Natural killer cell (primary cell): ENCODE results near the gene IL1RAP. TPM values are rescaled to one million over a fixed set of nuclear protein-coding genes. Genes with fewer than 3 reads are reported as not detected.
"Not testable (repeated sequence)": the region's sequence is repeated elsewhere in the genome, so short reads cannot be mapped to it uniquely, and the experiment has no call there.

Experiments
- ATAC-seq, 3 donors: fragments of 150-1000 bp in 2 of 3; fragments of 200-7000 bp in 1 of 3; cut with Tn5 transposase; 1 replicate in 1 of 3; 2 replicates in 2 of 3; pipeline ENCODE4 v1.10.0; 2021; ENCODE audit warnings: mild to moderate bottlenecking in 2 of 3, moderate library complexity in 2 of 3
- DNase-seq, 2 donors: peaks; one replicate each; pipeline versions ENCODE4 v3.0.0 to v3.0.0-alpha.2; 2013 to 2021; ENCODE audit warnings: mixed read lengths in 1 of 2
- H3K27ac ChIP-seq: one replicate; pipeline ENCODE4 v1.5.1; 2013; ENCODE audit warnings: mild to moderate bottlenecking, low read length
- H3K27me3 ChIP-seq: one replicate; pipeline ENCODE4 v1.6.1; 2013; ENCODE audit warnings: low read length; ENCODE audit not compliant: control insufficient read depth, insufficient read depth
- H3K36me3 ChIP-seq: one replicate; pipeline ENCODE4 v1.6.1; 2013; ENCODE audit warnings: low read length; ENCODE audit not compliant: control insufficient read depth, insufficient read depth
- H3K4me1 ChIP-seq: one replicate; pipeline ENCODE4 v1.6.1; 2013; ENCODE audit warnings: low read length; ENCODE audit not compliant: control insufficient read depth, insufficient read depth
- H3K4me3 ChIP-seq: one replicate; pipeline ENCODE4 v1.5.1; 2013; ENCODE audit warnings: low read length
- H3K9me3 ChIP-seq: one replicate; pipeline ENCODE4 v1.6.1; 2013; ENCODE audit warnings: low read length; ENCODE audit not compliant: control insufficient read depth, insufficient read depth
- H3K27ac Mint-ChIP-seq, 2 donors: one replicate each; pipeline ENCODE4 v1.8.0; 2022; ENCODE audit warnings: mild to moderate bottlenecking in 2 of 2, mixed read lengths in 2 of 2, moderate library complexity in 1 of 2
- H3K27me3 Mint-ChIP-seq, 2 donors: one replicate each; pipeline ENCODE4 v1.8.0; 2022; ENCODE audit warnings: low read depth in 2 of 2, mixed read lengths in 2 of 2
- H3K36me3 Mint-ChIP-seq: one replicate; pipeline ENCODE4 v1.8.0; 2022; ENCODE audit warnings: mixed read lengths
- H3K4me1 Mint-ChIP-seq, 2 donors: one replicate each; pipeline ENCODE4 v1.8.0; 2022; ENCODE audit warnings: mixed read lengths in 2 of 2
- H3K4me3 Mint-ChIP-seq: one replicate; pipeline ENCODE4 v1.8.0; 2022; ENCODE audit warnings: mild to moderate bottlenecking, moderate library complexity, mixed read lengths
- H3K9me3 Mint-ChIP-seq, 2 donors: one replicate each; pipeline ENCODE4 v1.8.0; 2022; ENCODE audit warnings: mixed read lengths in 2 of 2
- WGBS: methylation state at CpG from one replicate; pipeline ENCODE4 v1.1.7; 2013; ENCODE audit warnings: missing lambda C conversion rate; ENCODE audit not compliant: insufficient coverage; 5-methylcytosine and 5-hydroxymethylcytosine counted together
- intact Hi-C: fragments of 100-400 bp; cut with micrococcal nuclease; formaldehyde crosslinking; loops from one replicate; pipeline ENCODE4 v1.14.2; 2022
- total RNA-seq, 4 donors: library from RNA; stranded (reverse); fragments of 120-200 nt in 1 of 4; gene quantifications; one replicate each; pipeline versions ENCODE4 v1.2.3 to v1.2.4, GENCODE V29; 2013 to 2022
- TF ChIP-seq, protein P1 (sequence below): fragments of 200-600 bp; IDR thresholded peaks from one replicate; pipeline ENCODE4 v1.8.0; 2022; ENCODE audit warnings: antibody characterized with exemption

IL1RAP gene
- total RNA-seq, 3 donors from 2014 or later (not counting 1 experiment from before 2014, with no cell fraction given), result 11.4 to 19.8 (median 15.1) TPM

DNA sequence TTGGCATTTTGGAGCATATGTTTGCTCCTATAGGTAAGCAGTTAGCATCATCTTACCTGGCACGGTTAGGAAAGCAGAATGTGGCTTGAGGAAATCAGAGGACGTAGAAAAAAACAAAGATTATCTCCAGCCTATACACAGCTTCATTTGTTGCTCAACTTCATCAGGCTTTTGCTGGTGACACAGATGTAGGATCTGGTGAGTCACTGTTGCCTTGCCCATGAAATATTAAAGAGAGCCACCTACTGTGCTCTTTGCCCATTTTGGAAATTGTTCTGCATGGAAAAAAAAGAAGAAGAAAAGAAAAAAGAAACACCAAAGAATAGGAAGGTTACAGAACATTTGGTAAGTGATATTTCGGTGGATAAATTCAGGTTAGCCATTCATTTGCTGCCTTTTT is 3.8 kb downstream of the IL1RAP start:
- ATAC-seq (no peak), DNase-seq (no peak)
- H3K9me3 Mint-ChIP-seq, result no peaks in the 10 kb centered on the region
- TF ChIP-seq, protein P1, sequence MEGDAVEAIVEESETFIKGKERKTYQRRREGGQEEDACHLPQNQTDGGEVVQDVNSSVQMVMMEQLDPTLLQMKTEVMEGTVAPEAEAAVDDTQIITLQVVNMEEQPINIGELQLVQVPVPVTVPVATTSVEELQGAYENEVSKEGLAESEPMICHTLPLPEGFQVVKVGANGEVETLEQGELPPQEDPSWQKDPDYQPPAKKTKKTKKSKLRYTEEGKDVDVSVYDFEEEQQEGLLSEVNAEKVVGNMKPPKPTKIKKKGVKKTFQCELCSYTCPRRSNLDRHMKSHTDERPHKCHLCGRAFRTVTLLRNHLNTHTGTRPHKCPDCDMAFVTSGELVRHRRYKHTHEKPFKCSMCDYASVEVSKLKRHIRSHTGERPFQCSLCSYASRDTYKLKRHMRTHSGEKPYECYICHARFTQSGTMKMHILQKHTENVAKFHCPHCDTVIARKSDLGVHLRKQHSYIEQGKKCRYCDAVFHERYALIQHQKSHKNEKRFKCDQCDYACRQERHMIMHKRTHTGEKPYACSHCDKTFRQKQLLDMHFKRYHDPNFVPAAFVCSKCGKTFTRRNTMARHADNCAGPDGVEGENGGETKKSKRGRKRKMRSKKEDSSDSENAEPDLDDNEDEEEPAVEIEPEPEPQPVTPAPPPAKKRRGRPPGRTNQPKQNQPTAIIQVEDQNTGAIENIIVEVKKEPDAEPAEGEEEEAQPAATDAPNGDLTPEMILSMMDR, result no peak
- peaks cover 30 to 33% of the 10 kb centered on the region in 2 donors for H3K4me1 Mint-ChIP-seq
- H3K36me3 Mint-ChIP-seq, result no peaks in the 10 kb centered on the region
- Histone ChIP-seq H3K36me3 (no peaks in the 10 kb centered on the region), H3K4me3 (no peak overlapping the region), H3K27me3 (no peaks in the 10 kb centered on the region), H3K4me1 (peaks cover 16% of the 10 kb centered on the region), H3K27ac (no peak overlapping the region), H3K9me3 (no peaks in the 10 kb centered on the region)
- no peak overlapping the region for H3K27ac Mint-ChIP-seq
- no peak overlapping the region for H3K4me3 Mint-ChIP-seq
- intact Hi-C loops, result no loop called here
- no peaks in the 10 kb centered on the region for H3K27me3 Mint-ChIP-seq
- WGBS, result 100% methylated on average over 3 of the region's 3 CpGs

GRCh38 chr3:190518531-190518930 is 4.6 kb downstream of the IL1RAP start:
- DNase-seq, H3K36me3 ChIP-seq, H3K27ac Mint-ChIP-seq, intact Hi-C loops, H3K9me3 ChIP-seq, H3K27me3 ChIP-seq, H3K4me3 ChIP-seq, H3K27ac ChIP-seq, H3K4me1 ChIP-seq, H3K36me3 Mint-ChIP-seq, H3K9me3 Mint-ChIP-seq, H3K4me3 Mint-ChIP-seq, ATAC-seq, H3K27me3 Mint-ChIP-seq: not testable (repeated sequence)
- WGBS, result 99% methylated on average over 3 of the region's 4 CpGs
- H3K4me1 Mint-ChIP-seq, result peaks cover 22 to 25% of the 10 kb centered on the region in 2 donors

DNA sequence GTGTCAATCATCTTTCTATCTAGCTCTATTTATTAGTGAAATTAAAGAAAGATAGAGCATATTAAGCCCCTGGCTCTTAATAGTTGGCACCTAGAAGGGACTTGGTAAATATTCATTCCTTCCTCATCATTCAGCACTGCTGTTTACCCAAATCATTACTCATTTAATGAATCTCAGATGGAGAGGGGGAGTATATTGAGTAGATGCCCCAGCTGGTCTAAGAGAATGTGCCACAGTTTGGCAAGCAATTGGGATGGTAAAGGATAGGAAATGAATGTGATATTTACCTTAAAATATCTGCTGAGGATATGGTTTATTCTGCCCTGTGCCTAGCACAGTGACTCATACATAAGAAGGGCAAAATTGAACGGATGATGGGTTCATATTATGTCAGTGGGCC is 6.0 kb downstream of the IL1RAP start:
- Histone ChIP-seq H3K4me3 (no peak overlapping the region), H3K27me3 (no peaks in the 10 kb centered on the region), H3K36me3 (no peaks in the 10 kb centered on the region), H3K27ac (no peak overlapping the region), H3K4me1 (peaks cover 3% of the 10 kb centered on the region), H3K9me3 (no peaks in the 10 kb centered on the region)
- DNase-seq (no peak), ATAC-seq (no peak)
- TF ChIP-seq, protein P1, result no peak
- Mint-ChIP-seq H3K36me3 (no peaks in the 10 kb centered on the region), H3K4me3 (no peak overlapping the region), H3K4me1 (peaks cover 18 to 19% of the 10 kb centered on the region in 2 donors), H3K9me3 (no peaks in the 10 kb centered on the region), H3K27ac (no peak overlapping the region), H3K27me3 (no peaks in the 10 kb centered on the region)
- 53% methylated on average over 1 of the region's 1 CpG for WGBS
- intact Hi-C loops, result no loop called here

- no peak overlapping the region for H3K4me3 Mint-ChIP-seq
These were observed 8.1 kb downstream of the IL1RAP start for GRCh38 chr3:190521998-190522397.

More at GRCh38 chr3:190521998-190522397, 8.1 kb downstream of the IL1RAP start:
- no peak for ATAC-seq
- Histone ChIP-seq H3K27me3 (no peaks in the 10 kb centered on the region), H3K9me3 (no peaks in the 10 kb centered on the region), H3K4me1 (no peaks in the 10 kb centered on the region), H3K4me3 (no peak overlapping the region), H3K27ac (no peak overlapping the region), H3K36me3 (no peaks in the 10 kb centered on the region)
- intact Hi-C loops, result no loop called here
- Mint-ChIP-seq H3K4me1 (peaks cover 4 to 7% of the 10 kb centered on the region in 2 donors), H3K9me3 (no peaks in the 10 kb centered on the region), H3K27me3 (no peaks in the 10 kb centered on the region), H3K27ac (no peak overlapping the region), H3K36me3 (no peaks in the 10 kb centered on the region)
- WGBS, result 94% methylated on average over 2 of the region's 3 CpGs
- TF ChIP-seq, protein P1, result no peak
- DNase-seq, result no peak
